Fibroblast of the aortic adventitia (primary cell): ENCODE measurements around the gene HEG1. TPM values are rescaled to one million over a fixed set of nuclear protein-coding genes. Genes with fewer than 3 reads are reported as not detected.

ENCODE experiments used
- DNase-seq: peaks from one replicate; pipeline ENCODE4 v3.0.0-alpha.2; 2010; ENCODE audit warnings: low read depth
- H3K4me3 ChIP-seq: 2 replicates; pipeline ENCODE4 v1.5.1; 2011; ENCODE audit warnings: low read depth, mild to moderate bottlenecking, control low read depth, low read length, moderate library complexity
- CTCF ChIP-seq: IDR thresholded peaks from 2 replicates; pipeline ENCODE4 v1.5.1; 2011; ENCODE audit warnings: mild to moderate bottlenecking, low read length, control low read depth, inconsistent platforms; ENCODE audit not compliant: insufficient read depth
- total RNA-seq: library from RNA; depleted of rRNA; stranded (reverse); fragments of >200 nt; gene quantifications from 2 replicates; pipeline ENCODE4 v1.2.3, GENCODE V29; 2012; ENCODE audit warnings: low replicate concordance

HEG1 gene
- total RNA-seq, 1 donor = 198 TPM

GRCh38 chr3:124937049-124937448, 118.7 kb downstream of the HEG1 start:
- DNase-seq = no peak
- no peak overlapping the region for H3K4me3 ChIP-seq
- no peak for TF ChIP-seq CTCF

DNA sequence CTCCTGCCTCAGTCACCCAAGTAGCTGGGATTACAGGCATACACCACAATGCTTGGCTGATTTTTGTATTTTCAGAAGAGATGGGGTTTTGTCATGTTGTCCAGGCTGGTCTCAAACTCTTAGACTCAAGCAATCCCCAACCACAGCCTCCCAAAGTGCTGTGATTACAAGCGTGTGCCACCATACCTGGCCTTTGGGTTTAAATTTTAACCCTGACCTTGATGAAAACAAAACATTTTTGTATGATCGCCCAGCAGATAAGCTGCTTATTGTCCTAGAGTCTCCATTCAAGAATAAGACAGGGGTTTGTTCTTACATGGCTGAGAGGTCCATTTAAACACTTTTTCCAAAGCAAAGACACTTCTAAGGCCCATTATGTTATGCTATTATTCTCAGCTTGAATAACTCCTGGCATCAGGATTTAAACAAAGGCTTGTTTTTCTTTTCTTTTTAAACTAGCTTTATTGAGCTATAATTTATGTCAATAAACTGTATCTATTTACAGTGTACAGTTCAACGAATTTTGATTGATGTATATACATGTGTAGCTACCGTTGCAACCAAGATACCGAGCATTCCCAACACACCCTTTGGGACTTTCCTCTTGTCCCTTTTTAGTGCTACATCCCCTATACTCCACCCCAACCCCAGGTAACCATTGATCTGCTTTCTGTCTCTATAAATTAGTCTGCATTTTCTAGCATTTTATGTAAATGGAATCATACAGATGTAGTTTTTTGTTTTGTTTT, 119.8 kb downstream of the HEG1 start:
- DNase-seq = no peak
- TF ChIP-seq CTCF = no peak
- no peak overlapping the region for H3K4me3 ChIP-seq

- H3K4me3 ChIP-seq = no peak overlapping the region
- DNase-seq = no peak
- TF ChIP-seq CTCF = no peak
Measured at GRCh38 chr3:124935264-124935663, 120.5 kb downstream of the HEG1 start.

- TF ChIP-seq CTCF = no peak
- no peak within 1 kb of the TSS for H3K4me3 ChIP-seq
- no peak for DNase-seq
Measured at GRCh38 chr3:124934577-124934976, 121.2 kb downstream of the HEG1 start, which contains the start of gene MUC13. Gene MUC13 (minus strand): TSS chr3:124934751. CDS start chr3:124934712, 39 bp downstream.

DNA sequence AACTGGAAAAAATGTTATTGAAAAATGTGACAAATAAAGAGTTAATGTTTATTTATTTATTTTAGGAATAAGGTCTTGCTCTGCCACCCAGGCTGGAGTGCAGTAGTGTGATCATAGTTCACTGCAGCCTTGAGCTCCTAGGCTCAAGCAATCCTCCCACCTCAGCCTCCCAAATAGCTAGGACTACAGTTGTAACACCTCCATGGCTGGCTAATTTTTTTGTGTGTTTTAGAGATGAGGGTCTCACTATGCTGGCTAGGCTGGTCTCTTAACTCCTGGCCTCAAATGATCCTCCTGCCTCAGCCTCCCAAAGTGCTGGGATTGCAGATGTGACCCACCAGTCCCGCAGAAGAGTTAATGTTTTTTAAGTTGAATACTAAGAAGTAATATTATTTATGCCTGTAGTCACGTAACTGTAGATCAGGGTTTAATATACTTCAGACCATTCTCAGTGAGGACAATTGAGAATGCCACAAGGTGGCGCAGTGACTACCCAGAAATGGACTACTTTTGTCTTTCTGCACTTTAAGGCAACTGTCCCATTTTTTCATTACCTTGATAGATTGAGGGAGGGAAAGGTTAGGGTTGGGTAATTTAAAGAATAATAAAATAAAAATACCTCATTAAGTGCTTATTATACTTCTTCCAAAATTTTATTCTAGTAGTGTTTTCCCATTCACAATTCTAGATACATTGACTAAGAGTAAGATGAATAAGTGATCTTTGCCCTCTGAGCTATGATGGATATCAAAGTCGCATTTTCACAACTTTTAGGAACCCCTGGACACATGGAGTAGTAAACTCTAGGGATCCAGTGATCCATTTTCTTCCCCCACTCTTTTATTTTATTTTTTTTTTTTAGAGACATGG, 127.2 kb downstream of the HEG1 start:
- peak; percentile 79 for TF ChIP-seq CTCF
- DNase-seq = peak; percentile 86
- no peak overlapping the region for H3K4me3 ChIP-seq

GRCh38 chr3:124927574-124928045, 128.2 kb downstream of the HEG1 start:
- DNase-seq = no peak
- H3K4me3 ChIP-seq = no peak overlapping the region
- TF ChIP-seq CTCF = no peak
